Ammon's horn (tissue), 1 donor: Measurements from ENCODE around the gene KCNQ5.

Source experiments
- DNase-seq: peaks from one replicate; pipeline ENCODE4 v3.0.0-alpha.2; 2016; ENCODE audit warnings: low spot score

KCNQ5 gene

DNA sequence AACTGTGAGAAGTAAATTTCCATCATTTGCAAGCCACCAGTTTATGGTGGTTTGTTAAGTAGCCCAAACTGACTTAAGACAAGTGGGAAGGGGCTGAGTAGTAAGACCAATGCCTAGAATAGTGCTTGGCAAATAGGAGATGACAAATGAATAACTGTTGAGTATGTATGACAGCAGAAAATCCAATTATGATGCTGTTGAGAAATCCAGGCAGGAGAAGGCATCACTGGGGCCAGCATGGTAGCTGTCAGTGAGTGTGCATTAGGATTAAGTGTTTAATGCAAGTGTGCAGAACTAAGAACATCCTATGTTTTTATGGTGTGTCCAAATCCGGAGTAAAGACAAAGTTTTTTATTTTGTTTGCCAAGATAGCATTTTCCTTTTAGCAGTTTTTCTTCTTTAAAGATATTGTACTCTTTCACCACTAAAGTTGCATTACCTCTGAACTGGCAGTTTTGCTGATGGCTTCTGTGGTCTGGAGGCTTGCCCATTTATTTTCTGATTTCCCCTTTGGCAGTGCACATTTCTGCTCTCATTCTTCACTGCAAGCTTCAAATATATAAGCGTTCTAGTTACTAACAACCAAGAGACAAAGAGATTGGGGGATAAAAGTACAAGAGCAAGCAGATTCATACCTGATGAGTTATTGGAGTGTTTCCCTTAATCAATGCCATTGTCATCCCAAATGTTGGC, 289.7 kb downstream of the KCNQ5 start:
- DNase-seq = no peak

DNA sequence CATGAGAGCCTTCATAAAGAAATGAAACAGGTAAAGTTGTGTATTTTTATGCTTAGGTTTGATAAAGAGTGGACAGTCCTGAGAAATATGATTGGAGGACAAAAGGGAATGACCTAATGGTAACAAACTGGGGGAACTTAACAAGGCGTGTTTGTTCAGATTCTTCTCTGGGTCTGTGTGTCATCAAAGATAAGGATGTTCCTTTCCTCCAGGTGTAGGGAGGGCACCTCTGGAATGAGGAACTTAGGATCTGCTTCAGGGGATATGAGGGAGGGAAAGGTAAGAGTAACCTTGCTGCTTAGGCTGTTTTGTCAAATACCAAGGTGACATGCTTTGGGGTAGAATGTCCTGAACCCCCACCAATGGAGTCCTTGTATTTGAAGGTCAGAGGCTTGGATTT, 291.9 kb downstream of the KCNQ5 start:
- DNase-seq = no peak

DNA sequence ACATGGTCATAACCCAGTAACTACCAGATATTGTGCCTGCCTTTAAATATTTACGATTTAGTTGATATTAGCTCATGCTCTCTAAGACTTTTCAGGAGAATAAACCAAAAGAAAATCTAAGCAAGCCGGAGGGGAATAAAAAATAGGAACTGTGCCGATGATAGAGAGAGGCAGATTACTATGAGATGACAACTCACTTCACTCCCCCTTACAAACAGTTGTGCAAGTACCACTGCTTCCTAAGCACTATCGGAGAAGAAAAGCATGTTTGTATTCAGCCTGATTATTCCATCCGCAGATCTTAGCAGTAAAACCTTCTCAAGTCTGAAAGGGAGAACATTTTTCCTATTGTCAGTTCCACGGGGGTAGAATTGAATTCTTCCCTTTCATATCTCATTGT, 294.4 kb downstream of the KCNQ5 start:
- no peak for DNase-seq

DNA sequence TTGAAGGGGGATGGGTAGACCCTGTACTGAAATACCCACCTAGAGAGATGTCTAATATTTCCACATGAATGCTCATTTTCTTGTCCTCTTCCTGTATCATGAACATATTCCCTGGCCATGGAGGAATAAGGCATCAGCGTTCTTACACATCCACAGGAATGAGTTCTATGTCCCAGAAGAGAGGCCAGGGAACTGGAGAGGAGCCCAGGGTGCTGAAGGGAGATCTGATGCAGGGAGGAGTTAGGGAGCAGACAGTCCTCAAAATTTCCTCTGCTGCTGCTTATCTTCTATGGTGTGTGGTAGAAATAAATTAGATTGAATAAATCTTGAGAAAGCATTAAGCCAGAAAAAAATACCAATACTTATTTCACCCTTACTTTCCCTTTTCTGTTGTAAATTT, 295.0 kb downstream of the KCNQ5 start:
- DNase-seq = no peak

DNA sequence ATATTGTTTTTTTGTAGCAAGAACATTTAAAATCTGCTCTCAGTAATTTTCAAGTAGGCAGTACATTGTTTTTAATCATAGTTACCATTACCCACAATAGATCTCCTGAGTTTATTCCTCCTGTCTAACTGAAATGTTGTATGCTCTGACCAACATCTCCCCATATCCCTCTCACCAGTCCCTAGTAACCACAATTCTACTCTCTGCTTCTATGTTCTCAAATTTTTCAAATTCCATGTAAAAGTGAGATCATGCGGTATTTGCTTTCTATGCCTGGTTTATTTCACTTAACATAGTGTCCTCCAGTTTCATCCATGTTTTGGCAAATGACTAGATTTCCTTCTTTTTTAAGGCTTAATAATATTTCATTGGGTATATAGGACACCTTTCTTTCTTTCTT, 300.5 kb downstream of the KCNQ5 start:
- DNase-seq = no peak

DNA sequence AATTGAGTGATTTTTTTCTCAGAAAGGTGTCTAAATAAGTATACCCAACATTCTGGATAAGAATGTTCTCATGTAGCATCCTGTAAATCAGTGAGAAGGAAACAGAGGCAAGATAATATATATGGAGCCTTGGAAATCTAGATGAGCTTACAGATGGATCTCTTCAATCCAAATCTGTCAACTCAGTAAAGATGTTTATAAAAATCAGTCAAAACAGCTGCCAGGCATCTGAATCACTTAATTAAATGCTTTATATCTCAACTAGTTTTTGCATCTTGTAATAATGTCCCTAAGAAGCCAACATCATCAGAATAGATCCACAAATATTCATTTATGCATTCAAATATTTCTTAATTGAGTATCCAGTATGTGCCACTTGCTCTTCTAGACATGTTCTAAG, 303.3 kb downstream of the KCNQ5 start:
- DNase-seq = no peak

DNA sequence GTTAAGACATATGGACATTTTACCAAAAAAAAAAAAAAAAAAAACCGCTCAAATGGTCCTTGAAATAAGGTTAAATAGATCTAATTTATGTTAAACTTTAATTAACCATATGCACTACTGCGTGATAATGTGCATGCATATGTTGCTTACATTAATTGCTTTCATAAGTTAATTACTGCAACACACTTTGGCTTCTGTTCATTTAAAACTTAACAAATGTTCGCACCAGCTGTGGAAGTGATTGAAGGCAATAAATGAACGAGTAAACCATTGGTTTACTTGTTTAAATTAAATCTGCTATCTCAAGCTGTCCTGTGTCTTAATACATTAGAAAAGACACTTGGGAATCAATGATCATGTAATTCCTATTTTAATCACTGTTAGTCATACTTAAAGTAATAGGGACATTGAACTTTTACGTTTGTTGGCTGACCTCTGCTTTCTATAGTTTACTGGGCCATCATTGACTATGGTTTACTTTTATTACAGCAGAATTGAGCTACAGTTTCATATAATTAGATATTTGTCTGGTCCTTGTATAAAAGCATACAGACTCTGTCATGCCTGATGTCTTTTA, 308.8 kb downstream of the KCNQ5 start:
- DNase-seq = no peak

DNA sequence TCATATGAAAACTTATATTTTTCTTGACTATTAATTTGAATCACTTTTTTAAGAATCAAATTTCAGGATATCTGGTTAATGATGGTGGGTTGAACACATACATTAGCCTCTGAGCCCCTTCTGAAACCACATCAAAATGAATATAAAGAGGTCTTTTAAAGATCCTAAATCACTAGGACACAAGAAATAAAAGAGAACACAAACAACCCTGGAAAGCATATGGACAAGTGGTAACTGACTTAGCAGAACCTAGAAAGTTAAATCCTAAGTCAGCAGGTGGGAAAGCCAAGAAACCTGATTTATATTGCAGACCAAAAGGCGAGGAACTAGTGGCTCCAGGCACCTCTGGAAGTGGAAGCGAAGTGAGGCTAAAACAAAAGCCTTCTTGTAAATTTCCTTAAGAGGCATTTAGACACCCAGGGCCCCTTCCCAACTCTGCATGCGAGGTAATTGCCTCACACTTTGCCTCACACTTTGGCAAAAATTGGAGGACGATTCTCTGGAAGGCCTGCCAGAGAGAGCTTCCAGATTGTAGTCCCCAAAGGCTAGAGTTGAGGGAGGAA, 309.5 kb downstream of the KCNQ5 start:
- no peak for DNase-seq

DNA sequence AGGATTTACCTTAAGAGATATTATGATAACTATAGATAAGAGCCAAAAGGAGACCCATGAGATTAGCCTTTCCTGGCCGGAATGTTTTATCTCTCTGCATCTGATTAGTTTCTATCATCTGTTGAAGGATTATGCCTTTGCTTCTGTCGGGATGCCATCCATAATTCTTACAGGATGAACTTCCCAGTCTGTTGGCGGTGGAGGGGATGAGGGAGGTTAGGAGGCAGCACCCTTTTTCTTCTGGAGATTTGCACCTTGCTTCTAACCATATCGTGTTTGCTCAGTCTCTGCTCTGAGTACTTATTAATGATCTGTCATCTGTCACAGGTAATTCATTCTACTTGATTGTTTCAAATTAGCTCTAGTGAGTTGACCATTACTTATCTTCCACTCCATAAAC, 311.4 kb downstream of the KCNQ5 start:
- no peak for DNase-seq

DNA sequence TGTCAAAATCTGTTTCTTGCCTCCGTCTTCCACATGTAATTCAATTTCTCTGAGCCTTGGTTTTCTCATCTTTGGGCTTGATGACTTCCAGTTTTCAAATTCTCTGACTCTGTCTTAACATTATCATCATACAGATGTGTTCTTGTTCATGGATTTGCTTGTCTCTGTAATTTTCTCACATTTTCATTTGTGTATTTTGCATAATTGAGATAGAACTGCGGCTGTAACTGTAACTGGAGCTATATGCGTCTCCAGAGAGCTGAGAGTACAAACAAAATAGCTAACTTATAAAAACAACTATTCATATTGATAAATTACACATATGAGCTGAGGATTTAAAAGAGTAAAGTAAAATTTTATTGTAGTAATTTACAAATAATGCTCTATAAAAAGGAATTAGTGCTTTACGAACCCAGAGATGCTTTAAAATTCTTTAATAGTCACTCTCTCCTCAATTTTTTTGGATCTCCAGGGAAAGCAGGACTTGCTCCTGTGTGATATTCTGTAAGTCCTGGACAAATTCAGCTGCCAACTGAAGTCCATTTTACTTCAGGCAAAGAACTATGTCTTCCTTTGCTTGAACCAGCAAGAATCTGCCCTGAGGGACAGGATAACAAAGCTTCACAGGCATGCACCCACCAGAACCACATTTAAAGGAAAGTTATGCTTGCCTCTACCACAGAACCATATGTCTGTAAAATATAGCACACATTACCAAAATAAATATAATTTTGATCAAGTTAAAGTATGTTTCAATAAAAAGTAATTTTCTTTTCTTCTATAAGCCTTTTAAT, 315.1 kb downstream of the KCNQ5 start:
- no peak for DNase-seq

DNA sequence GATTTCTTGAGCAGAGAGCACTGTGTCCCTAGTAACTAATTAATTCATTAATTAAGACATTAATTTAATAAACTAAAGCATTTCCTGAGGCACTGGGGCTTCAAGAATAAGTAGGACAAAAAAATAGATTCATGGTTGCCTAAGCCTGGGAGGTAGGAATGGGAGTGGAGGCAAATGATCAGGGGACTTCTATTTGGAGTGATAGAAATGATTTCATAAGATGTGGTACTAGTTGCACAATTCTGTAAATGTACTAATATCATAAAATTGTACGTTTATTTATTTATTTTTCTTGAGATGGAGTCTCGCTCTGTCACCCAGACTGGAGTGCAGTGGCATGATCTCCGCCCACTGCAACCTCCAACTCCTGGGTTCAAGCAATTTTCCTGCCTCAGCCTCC, 316.2 kb downstream of the KCNQ5 start:
- no peak for DNase-seq

DNA sequence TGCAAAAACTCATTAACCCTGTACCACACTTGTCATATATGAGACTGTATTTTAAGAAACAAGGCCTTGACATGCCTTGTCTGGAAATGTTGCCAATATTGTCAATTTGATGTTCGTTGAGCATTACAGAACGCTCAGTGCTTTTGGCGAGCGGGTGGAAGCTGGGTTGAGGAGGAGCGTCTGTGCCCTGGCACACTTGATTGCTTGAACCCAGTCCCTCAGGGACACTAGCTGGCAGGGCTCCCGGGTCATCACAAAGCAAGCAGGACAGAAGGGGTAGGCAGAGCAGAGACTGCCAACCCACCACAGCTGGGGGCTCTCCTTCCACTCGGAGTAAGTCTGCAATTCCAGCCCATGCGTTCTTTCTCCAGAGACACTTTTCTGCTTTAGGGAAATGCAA, 317.1 kb downstream of the KCNQ5 start:
- no peak for DNase-seq

DNA sequence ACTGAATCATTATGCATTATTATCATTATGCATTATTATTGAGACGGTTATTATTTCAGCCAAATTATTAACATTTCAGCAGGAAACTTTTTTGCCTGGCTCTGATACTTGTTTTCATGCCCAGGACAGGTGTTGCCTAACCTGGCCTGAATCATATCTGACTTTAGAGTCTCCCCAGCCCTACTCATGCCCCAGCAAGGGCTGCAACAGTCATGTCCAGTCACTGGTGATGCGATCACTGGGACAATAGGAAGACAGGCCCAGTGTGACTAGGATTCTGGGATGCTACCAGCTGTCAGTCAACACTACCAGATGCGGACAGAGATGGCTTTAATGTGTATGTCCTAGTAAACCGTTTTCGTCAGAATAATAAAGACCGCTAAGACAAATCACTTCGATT, 318.4 kb downstream of the KCNQ5 start:
- no peak for DNase-seq

DNA sequence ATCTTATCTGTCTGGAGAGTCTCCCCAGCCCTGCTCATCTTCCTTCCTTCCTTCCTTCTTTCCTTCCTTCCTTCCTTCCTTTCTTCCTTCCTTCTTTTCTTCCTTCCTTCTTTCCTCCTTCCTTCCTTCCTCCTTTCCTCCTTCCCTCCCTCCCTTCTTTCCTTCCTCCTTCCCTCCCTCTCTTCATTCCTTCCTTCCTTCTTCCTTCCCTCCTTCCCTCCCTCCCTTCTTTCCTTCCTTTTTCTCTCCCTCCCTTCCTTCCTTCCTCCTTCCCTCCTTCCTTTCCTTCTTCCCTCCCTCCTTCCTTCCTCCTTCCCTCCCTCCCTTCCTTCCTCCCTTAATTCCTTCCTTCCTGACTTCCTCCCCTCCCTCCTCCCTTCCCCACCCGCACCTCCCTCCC, 319.4 kb downstream of the KCNQ5 start:
- no peak for DNase-seq

DNA sequence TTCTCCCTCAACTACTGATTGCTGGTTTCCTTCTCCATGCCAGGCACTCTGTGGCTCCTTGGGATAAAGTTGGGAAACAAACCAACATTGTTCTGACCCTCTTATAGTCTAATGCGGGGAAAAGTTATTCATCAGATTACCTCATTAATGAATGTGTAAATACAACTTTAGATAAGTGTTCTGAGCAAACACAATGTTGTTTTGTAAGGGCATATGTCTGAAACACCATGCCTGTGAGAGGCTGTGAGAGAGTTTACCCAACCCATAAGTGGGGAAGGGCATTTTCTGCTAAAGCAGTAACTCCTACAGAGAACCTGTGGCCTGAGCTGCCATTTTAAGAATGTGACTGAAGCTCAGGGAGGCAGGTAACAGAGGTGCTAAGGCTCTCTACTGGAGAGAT, 319.9 kb downstream of the KCNQ5 start:
- DNase-seq = no peak

DNA sequence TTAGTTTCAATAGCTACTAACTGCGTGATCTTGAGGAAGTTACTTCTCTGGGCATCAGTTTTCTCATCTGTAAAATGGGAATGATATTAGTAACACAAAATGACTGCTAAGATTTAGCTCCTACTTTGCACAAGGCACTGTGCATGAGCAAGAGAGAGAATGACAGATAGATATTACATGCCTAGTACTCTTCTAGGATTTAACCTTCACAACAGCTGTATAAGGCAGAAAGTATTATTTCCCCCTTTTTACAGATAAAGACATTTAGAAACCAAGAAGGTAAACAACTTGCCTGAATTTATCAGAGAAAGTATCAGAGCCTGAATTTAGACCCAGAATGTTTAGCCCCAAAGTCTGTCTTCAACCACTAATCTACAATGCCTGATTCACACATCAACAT, 321.8 kb downstream of the KCNQ5 start:
- DNase-seq = no peak

DNA sequence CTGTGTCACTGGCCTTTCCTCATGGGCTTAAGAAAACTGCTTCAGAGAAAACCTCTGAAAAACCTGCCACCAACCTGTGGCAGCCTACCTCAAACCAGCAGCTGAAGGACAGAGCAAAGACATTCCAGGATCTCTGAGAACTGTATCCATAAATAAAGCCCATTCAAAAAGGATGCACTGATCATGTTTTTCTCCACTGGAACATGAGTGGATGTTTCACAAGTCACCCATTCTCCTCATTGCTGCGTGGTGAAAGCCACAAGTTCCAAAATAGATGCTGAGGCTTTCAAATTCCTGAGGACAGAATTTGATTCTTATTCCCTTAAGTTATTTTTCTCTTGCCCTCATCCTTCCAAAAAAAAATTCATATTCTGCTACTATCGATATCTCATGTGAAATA, 322.8 kb downstream of the KCNQ5 start:
- DNase-seq = no peak

DNA sequence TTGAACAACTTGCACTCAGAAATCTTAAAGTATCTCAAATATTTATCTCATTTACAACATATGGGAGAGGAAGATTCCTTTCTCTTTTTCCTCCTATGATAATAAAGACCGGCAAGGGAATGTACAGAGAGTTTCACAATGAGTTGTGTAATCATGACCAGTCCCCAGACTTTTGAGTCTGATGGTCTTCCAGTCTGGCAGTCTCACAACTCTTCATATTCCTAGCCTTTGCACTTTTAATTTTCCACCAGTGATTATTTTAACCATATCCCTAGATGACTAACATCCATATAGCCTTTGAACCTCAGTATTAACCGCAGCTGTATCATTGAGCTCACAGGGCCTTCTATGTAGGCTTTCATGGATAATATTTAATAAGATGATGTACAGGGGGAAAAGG, 324.9 kb downstream of the KCNQ5 start:
- DNase-seq = no peak

DNA sequence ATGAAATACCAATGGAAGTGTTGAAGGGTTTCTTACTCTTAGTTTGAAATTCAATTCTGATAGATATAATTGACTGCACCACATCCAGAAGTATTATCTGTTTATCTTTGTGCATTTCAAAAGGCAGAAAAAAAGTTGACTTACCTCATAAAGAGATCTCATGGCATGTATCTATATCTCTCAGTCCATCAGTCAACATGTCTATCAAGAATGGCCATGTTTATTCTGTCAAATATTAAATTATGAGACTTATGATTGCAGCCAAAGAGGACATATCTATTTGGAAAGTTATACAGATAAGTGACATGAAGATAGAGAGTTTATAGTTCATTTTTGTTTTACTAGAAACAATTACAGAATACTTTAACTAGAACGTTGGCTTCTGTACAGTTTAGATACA, 325.7 kb downstream of the KCNQ5 start:
- DNase-seq = no peak

DNA sequence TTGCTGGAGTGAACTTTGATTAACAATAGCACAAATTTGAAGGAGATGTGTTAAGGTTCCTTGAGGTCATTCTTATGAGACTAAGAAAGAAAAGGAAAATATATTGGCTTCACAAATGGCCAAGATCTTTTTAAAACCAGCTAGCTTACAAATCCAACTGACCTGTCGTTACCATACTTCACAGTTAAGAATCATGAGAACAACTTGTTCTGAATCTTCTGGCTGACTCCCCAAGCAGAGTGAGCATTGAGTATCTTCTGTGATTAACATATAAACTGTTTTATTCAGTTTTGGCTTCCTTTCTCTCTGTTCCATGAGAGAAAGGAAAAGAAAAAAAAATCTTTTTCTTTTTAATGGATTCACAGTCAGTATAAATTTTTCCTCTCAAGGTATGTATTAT, 326.3 kb downstream of the KCNQ5 start:
- no peak for DNase-seq

DNA sequence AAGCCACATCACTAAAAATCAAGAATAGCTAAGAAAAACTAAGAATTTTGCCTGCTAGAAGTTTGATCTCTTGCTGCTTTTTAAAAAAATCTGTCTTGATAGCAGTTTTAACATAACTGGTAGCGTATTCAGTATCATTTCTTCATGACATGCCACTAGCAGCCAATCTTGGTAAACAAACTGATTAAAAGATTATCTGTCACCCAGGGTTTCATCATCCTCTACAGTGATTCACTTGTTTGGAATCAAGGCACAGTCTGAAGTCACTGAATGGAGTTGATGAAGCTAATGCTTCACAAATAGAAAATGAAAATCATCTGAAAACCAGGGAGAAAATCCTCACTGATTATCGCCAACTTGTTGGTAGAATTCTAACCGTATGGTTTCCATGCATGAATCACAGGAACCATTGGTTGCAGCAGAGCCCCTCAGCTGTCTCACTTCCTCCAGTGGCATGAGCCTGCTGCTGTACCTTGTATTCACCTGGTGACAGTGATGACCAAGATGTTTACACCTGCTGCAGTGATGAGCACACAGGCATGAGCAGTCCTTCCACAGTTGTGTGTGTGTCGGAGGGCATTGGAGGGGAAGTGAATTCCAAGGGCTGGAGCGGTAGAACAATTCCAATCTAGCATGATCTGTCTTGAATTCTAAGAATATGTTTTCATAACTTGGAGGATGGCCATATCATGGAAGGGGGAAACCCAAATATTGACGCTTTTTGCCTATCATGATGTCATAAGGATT, 328.4 kb downstream of the KCNQ5 start:
- DNase-seq = no peak

DNA sequence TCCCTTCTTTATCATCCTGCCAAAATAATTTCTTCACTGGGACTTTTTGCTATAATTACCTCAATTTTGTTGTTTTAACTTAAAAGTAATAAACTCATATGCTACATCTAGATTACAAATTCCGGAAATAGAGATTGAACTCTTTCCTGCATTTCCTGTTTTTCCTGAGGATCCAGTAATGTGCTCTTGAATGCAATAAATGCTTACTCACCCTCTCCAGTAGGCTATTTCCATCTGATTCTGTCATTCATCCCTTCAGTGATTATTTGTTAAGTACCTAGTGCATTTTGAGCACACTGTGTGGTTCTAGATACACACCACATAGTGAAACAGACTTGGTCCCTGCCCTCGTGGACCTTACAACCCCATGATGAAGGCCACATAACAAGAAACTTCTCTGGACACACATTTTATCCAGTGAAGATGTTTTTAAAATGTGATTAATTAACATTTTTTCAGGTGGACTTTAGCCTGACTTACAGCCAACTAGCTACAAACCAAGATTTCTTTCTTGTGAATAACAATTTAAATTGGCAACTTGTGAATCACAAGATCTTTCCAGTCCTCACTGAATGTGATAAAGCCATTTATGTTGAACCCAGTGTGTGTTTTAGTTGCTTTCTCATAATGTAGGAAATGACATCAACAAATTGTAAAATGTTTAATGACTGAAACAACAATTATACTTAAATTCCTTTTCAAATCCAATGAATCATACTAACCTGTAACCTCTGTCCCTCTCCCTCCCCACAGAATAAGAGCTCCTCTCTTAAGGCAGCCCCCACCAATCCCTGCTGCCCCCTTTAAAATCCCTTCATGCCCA, 331.2 kb downstream of the KCNQ5 start:
- no peak for DNase-seq
